GM19240 (cell line): Measurements from ENCODE around the gene CCDC33.

Experiments
- DNase-seq: peaks from one replicate; pipeline ENCODE4 v3.0.0; 2011; ENCODE audit warnings: low spot score; ENCODE audit not compliant: insufficient read length

CCDC33 gene

GRCh38 chr15:74311734-74312444 lies 75.8 kb downstream of the CCDC33 start:
- no peak for DNase-seq

- no peak for DNase-seq
These were observed 76.4 kb downstream of the CCDC33 start for GRCh38 chr15:74312445-74313007.

- DNase-seq = no peak
These were observed 77.8 kb downstream of the CCDC33 start for GRCh38 chr15:74313889-74314288.

GRCh38 chr15:74314795-74315438 lies 78.8 kb downstream of the CCDC33 start:
- DNase-seq = no peak

- peak; percentile 38 for DNase-seq
These were observed 79.5 kb downstream of the CCDC33 start for GRCh38 chr15:74315626-74316025.

- no peak for DNase-seq
These were observed 80.0 kb downstream of the CCDC33 start for GRCh38 chr15:74316141-74316540.

GRCh38 chr15:74317820-74318375 lies 81.8 kb downstream of the CCDC33 start:
- no peak for DNase-seq

GRCh38 chr15:74318376-74319137 lies 82.4 kb downstream of the CCDC33 start:
- no peak for DNase-seq

GRCh38 chr15:74319138-74319460 lies 83.0 kb downstream of the CCDC33 start:
- no peak for DNase-seq

- DNase-seq = no peak
These were observed 83.6 kb downstream of the CCDC33 start for GRCh38 chr15:74319596-74320351.

- DNase-seq = peak; percentile 30
These were observed 84.5 kb downstream of the CCDC33 start for GRCh38 chr15:74320352-74321247.

- DNase-seq = peak; percentile 80
These were observed 86.5 kb downstream of the CCDC33 start for GRCh38 chr15:74322558-74323180.

- no peak for DNase-seq
These were observed 88.6 kb downstream of the CCDC33 start for GRCh38 chr15:74324714-74325113.

GRCh38 chr15:74326746-74327145 lies 90.6 kb downstream of the CCDC33 start:
- no peak for DNase-seq

GRCh38 chr15:74327756-74328155 lies 91.6 kb downstream of the CCDC33 start:
- DNase-seq = no peak

- DNase-seq = no peak
These were observed 92.4 kb downstream of the CCDC33 start for GRCh38 chr15:74328331-74329056.

- no peak for DNase-seq
These were observed 94.8 kb downstream of the CCDC33 start for GRCh38 chr15:74330861-74331408.

GRCh38 chr15:74332011-74332410 lies 95.9 kb downstream of the CCDC33 start:
- DNase-seq = no peak

GRCh38 chr15:74332611-74333010 lies 96.5 kb downstream of the CCDC33 start:
- no peak for DNase-seq
